K562 (cell line): ENCODE results near the gene NUDT21. TPM values are rescaled to one million over a fixed set of nuclear protein-coding genes. Genes with fewer than 3 reads are reported as not detected.
A peak's percentile ranks its signal among the peaks of the same experiment; 100 is the strongest.

Experiments
- ATF6 ChIP-seq: sonication (generic); formaldehyde crosslinking; IDR thresholded peaks from 2 replicates; pipeline ENCODE4 v1.4.0; 2020; ENCODE audit warnings: mild to moderate bottlenecking, missing genetic modification reagents
- E2F8 ChIP-seq: fragments of 450-650 bp; IDR thresholded peaks from 2 replicates; pipeline ENCODE4 v1.7.1; 2018; ENCODE audit warnings: mild to moderate bottlenecking, low read depth; ENCODE audit not compliant: partially characterized antibody
- NFYB ChIP-seq: IDR thresholded peaks from 2 replicates; pipeline ENCODE4 v1.6.1; 2011; ENCODE audit warnings: mild to moderate bottlenecking, moderate library complexity; ENCODE audit not compliant: insufficient read length; ENCODE audit errors: extremely low read depth
- NR1H2 ChIP-seq: sonication (generic); formaldehyde crosslinking; IDR thresholded peaks from 2 replicates; pipeline ENCODE4 v1.4.0; 2020; ENCODE audit warnings: mild to moderate bottlenecking, missing genetic modification reagents
- ZBTB2 ChIP-seq: fragments of 450-650 bp; IDR thresholded peaks from 2 replicates; pipeline ENCODE4 v1.6.1; 2016; ENCODE audit warnings: antibody characterized with exemption
- ZNF444 ChIP-seq: fragments of 250-450 bp; sonication (Bioruptor Pico); IDR thresholded peaks from 2 replicates; pipeline ENCODE4 v1.4.0; 2020; ENCODE audit warnings: mild to moderate bottlenecking, moderate library complexity
- polyA plus RNA-seq, 8 experiments: library from polyadenylated mRNA; depleted of rRNA in 4 of 8; stranded (reverse) in 5 of 8; unstranded in 3 of 8; fragments of >200 nt; fragmentation: Nextera tagmentation in 2 of 8; fragmentation: Illumina TruSeq in 1 of 8; extraction: Ambion mirVana in 2 of 8; extraction: Trizol in 1 of 8; gene quantifications; 2 replicates each; pipeline versions ENCODE4 v1.2.1 to v1.2.3, GENCODE V29; 2011 to 2014; ENCODE audit warnings: inconsistent platforms in 1 of 8, missing spikeins in 1 of 8
- total RNA-seq, 7 experiments: library from RNA; depleted of rRNA in 6 of 7; stranded (reverse); fragments of >200 nt in 6 of 7; fragmentation: Illumina TruSeq in 2 of 7; extraction: Trizol in 2 of 7; gene quantifications; 2 replicates each; pipeline versions ENCODE4 v1.2.1 to v1.2.3, GENCODE V29; 2011 to 2021; ENCODE audit warnings: low replicate concordance in 1 of 7
- TF ChIP-seq, protein P1 (sequence below): sonication (generic); formaldehyde crosslinking; IDR thresholded peaks from 2 replicates; pipeline ENCODE4 v1.8.0; 2022; ENCODE audit warnings: missing genetic modification reagents, mild to moderate bottlenecking, moderate library complexity, borderline replicate concordance
- TF ChIP-seq, protein P2 (sequence below): fragments of 250-450 bp; sonication (Bioruptor Pico); IDR thresholded peaks from 2 replicates; pipeline ENCODE4 v1.9.0; 2021; ENCODE audit warnings: mild to moderate bottlenecking, inconsistent platforms

NUDT21 gene
- total and polyA plus RNA-seq, 9 of the 15 experiments (the other 6 are each of a cell fraction or from before 2014, with no cell fraction given), result 62.4 to 218 (median 121) TPM

- TF ChIP-seq, protein P1, sequence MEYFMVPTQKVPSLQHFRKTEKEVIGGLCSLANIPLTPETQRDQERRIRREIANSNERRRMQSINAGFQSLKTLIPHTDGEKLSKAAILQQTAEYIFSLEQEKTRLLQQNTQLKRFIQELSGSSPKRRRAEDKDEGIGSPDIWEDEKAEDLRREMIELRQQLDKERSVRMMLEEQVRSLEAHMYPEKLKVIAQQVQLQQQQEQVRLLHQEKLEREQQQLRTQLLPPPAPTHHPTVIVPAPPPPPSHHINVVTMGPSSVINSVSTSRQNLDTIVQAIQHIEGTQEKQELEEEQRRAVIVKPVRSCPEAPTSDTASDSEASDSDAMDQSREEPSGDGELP (CRISPR knock-in tag), result no peak; the same call in 1 of the 2 replicates
- TF ChIP-seq ATF6 (CRISPR knock-in tag), result no peak
- TF ChIP-seq, protein P2, sequence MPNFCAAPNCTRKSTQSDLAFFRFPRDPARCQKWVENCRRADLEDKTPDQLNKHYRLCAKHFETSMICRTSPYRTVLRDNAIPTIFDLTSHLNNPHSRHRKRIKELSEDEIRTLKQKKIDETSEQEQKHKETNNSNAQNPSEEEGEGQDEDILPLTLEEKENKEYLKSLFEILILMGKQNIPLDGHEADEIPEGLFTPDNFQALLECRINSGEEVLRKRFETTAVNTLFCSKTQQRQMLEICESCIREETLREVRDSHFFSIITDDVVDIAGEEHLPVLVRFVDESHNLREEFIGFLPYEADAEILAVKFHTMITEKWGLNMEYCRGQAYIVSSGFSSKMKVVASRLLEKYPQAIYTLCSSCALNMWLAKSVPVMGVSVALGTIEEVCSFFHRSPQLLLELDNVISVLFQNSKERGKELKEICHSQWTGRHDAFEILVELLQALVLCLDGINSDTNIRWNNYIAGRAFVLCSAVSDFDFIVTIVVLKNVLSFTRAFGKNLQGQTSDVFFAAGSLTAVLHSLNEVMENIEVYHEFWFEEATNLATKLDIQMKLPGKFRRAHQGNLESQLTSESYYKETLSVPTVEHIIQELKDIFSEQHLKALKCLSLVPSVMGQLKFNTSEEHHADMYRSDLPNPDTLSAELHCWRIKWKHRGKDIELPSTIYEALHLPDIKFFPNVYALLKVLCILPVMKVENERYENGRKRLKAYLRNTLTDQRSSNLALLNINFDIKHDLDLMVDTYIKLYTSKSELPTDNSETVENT (CRISPR knock-in tag), result 0 out of 2 replicates have a peak, but pooled peaks have one; percentile 6
- TF ChIP-seq NFYB, result peak; percentile 84
- TF ChIP-seq E2F8, result peak; percentile 74
- no peak for TF ChIP-seq ZBTB2
- TF ChIP-seq ZNF444 (CRISPR knock-in tag), result no peak
- no peak for TF ChIP-seq NR1H2 (CRISPR knock-in tag)
These were observed at the start of gene NUDT21, which contains the start of gene OGFOD1 (continued) for GRCh38 chr16:56450986-56451752.
